H1 (cell line): Measurements from ENCODE around the gene EIF2B2.

Experiments used
- ATF2 ChIP-seq: IDR thresholded peaks from 2 replicates; pipeline ENCODE4 v1.6.1; 2012; ENCODE audit warnings: low read length, inconsistent platforms
- CTCF ChIP-seq, 3 experiments: IDR thresholded peaks; 1 replicate in 2 of 3; 2 replicates in 1 of 3; pipeline versions ENCODE4 v1.5.1 to v1.6.1; 2011; ENCODE audit warnings: low read length in 3 of 3, mild to moderate bottlenecking in 3 of 3, inconsistent platforms in 2 of 3, low read depth in 1 of 3, moderate library complexity in 1 of 3; ENCODE audit not compliant: insufficient read depth in 1 of 3; ENCODE audit errors: control extremely low read depth in 1 of 3
- EZH2 ChIP-seq: fragments of 200-600 bp; sonication (generic); IDR thresholded peaks from 2 replicates; pipeline ENCODE4 v1.7.1; 2012; ENCODE audit warnings: low read depth, mild to moderate bottlenecking, moderate library complexity, low read length, inconsistent platforms; ENCODE audit not compliant: severe bottlenecking
- SIRT6 ChIP-seq: IDR thresholded peaks from one replicate; pipeline ENCODE4 v1.7.1; 2012; ENCODE audit warnings: low read length, inconsistent platforms
- SP4 ChIP-seq: IDR thresholded peaks from 2 replicates; pipeline ENCODE4 v1.6.1; 2012; ENCODE audit warnings: low read length, inconsistent platforms

DNA sequence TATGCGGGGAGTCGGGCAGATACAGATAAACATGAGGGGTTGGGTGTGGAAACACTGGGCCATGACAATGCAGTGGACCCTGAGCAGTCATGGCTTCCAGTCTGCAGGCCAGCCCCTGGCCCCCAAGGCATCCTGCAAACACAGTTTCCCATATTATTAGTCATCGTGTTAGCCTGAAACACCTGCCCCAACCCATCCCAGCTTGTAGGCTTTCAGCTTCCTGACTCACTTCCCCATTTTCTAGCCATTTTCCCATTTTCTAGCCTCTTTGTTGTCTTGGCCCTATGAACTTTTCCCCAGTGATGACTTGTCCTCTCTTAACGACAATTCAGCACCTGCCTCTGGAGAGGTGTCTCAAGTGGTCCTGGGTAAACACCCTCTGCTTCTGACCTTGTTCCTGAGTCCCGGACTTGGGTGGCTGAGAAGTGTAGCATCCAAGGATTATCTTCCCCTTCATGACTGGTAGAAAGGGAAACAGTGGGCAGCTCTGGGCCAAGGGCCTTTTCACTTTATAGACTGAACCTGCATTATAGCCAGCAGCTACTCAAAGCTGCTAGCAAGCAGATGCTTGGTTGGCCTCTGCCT lies 43.0 kb upstream of the EIF2B2 start:
- TF ChIP-seq CTCF (IDR thresholded peaks at IDR 0.05; ENCODE audit: control extremely low read depth in 1 of 3, insufficient read depth in 1 of 3, low read depth in 1 of 3, low read length in 3 of 3) (no peak), SP4 (no peak), ATF2 (no peak), EZH2 (no peak), SIRT6 (no peak)
